ENCODE data around the gene PPP1R8.

PPP1R8 gene

GRCh38 chr1:27887215-27888021 lies 56.8 kb downstream of the PPP1R8 start:
- Histone ChIP-seq H3K27me3 (ENCODE audit: control insufficient read depth, insufficient read depth, low read length) (no peaks in the 10 kb centered on the region), H3K9ac (ENCODE audit: low read depth, low read length) (no peak overlapping the region), H3K4me1 (ENCODE audit: control insufficient read depth, insufficient read depth, low read length) (no peaks in the 10 kb centered on the region), H3K36me3 (ENCODE audit: control insufficient read depth, insufficient read depth, low read length) (peaks cover 42% of the 10 kb centered on the region), H3K4me3 (ENCODE audit: low read depth, low read length) (no peak overlapping the region), H3K9me3 (ENCODE audit: control insufficient read depth, insufficient read depth, low read length) (no peaks in the 10 kb centered on the region)

- Histone ChIP-seq H3K4me3 (ENCODE audit: low read depth, low read length) (no peak overlapping the region), H3K27me3 (ENCODE audit: control insufficient read depth, insufficient read depth, low read length) (no peaks in the 10 kb centered on the region), H3K4me1 (ENCODE audit: control insufficient read depth, insufficient read depth, low read length) (no peaks in the 10 kb centered on the region), H3K36me3 (ENCODE audit: control insufficient read depth, insufficient read depth, low read length) (peaks cover 53% of the 10 kb centered on the region), H3K9ac (ENCODE audit: low read depth, low read length) (no peak overlapping the region), H3K9me3 (ENCODE audit: control insufficient read depth, insufficient read depth, low read length) (no peaks in the 10 kb centered on the region)
Measured at GRCh38 chr1:27889506-27889905, 58.9 kb downstream of the PPP1R8 start.

- Histone ChIP-seq H3K36me3 (ENCODE audit: control insufficient read depth, insufficient read depth, low read length) (peaks cover 53% of the 10 kb centered on the region), H3K4me3 (ENCODE audit: low read depth, low read length) (no peak overlapping the region)
Measured at GRCh38 chr1:27891196-27891889, 60.8 kb downstream of the PPP1R8 start.

GRCh38 chr1:27894521-27894920 lies 63.9 kb downstream of the PPP1R8 start:
- Histone ChIP-seq H3K36me3 (ENCODE audit: control insufficient read depth, insufficient read depth, low read length) (peaks cover 53% of the 10 kb centered on the region), H3K4me1 (ENCODE audit: control insufficient read depth, insufficient read depth, low read length) (no peaks in the 10 kb centered on the region), H3K27me3 (ENCODE audit: control insufficient read depth, insufficient read depth, low read length) (no peaks in the 10 kb centered on the region), H3K4me3 (ENCODE audit: low read depth, low read length) (no peak overlapping the region), H3K9ac (ENCODE audit: low read depth, low read length) (no peak overlapping the region), H3K9me3 (ENCODE audit: control insufficient read depth, insufficient read depth, low read length) (no peaks in the 10 kb centered on the region)

More at GRCh38 chr1:27891196-27891889, 60.8 kb downstream of the PPP1R8 start:
- Histone ChIP-seq H3K27me3 (ENCODE audit: control insufficient read depth, insufficient read depth, low read length) (no peaks in the 10 kb centered on the region), H3K9me3 (ENCODE audit: control insufficient read depth, insufficient read depth, low read length) (no peaks in the 10 kb centered on the region), H3K4me1 (ENCODE audit: control insufficient read depth, insufficient read depth, low read length) (no peaks in the 10 kb centered on the region), H3K9ac (ENCODE audit: low read depth, low read length) (no peak overlapping the region)

Data from iPS-15b (cell line).